ENCODE results near the gene WNK3.

GRCh38 chrX:54184474-54184873 is 173.4 kb downstream of the WNK3 start:
- TF ChIP-seq CTCF (IDR thresholded peaks at IDR 0.05) (no peak), POLR2A (IDR thresholded peaks at IDR 0.05) (no peak), POLR2AphosphoS5 (IDR thresholded peaks at IDR 0.05) (no peak), EP300 (IDR thresholded peaks at IDR 0.05) (no peak)
